Measurements from ENCODE around the gene MAP3K3. TPM values are rescaled to one million over a fixed set of nuclear protein-coding genes. Genes with fewer than 3 reads are reported as not detected.

MAP3K3 gene
- total and polyA plus RNA-seq, 9 of the 15 experiments (the other 6 are each of a cell fraction or from before 2014, with no cell fraction given): 0.69 to 16.5 (median 12.1) TPM

DNA sequence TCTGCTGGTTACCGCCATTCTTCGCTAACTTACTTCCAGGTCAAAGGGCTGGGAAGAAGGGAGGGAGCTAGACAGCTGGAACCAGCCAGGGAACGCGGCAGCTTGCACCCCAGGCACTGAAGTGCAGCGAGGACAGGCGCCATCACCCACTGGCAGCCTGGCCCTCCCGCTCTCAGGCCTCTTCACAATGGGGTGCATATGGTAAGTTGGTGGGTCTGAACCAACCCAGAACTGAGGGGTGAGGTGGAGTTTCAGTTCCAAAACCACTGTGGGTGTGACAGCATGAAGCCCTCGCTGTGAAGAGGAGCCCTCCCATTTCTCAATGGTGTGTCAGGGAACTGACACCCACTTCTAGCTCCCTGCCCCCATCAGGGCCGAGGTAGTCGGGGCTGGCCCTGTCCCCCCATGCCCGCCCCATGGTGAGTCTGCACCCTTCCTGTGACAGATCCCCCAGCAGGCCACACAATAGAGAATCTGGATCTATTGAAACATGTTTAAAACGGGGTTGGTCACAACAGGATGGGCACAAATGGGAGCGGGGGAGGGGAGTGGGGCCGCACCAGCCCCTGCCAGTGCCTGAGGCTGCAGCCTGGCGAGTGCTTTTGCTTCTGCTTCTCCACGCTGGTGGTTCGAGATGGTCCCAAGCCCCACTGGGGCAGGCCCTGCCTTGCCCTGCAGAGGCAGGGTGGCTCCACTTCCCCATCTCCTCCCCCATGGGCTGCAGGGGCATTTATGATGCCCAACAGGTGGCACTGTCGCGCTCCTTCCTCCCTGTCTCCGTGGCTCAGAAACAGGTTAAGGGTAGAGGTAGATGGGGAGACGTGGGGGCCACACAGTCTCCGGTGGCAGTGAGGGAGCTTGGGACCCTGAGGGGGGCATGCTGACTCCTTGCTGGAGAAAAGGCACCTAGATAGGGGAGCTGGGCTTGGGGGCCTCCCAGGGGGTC lies 75.4 kb downstream of the MAP3K3 start (continued):
- TF ChIP-seq PRDM10 (IDR thresholded peaks at IDR 0.05; ENCODE audit: partially characterized antibody) (peak; percentile 45), TBL1XR1 (IDR thresholded peaks at IDR 0.05; ENCODE audit: low read length in 2 of 2) (no peak), MBD1 (CRISPR knock-in tag; IDR thresholded peaks at IDR 0.05) (no peak), RAD21 (CRISPR knock-in tag; conservative IDR thresholded peaks at IDR 0.05 in 1 of 2, IDR thresholded peaks at IDR 0.05 in 1 of 2) (peak in 1 of 2 experiments; percentile 59; a peak in 2 of 4 replicates), FOSL1 (tag; conservative IDR thresholded peaks at IDR 0.05) (no peak), ELF2 (CRISPR knock-in tag; IDR thresholded peaks at IDR 0.05) (no peak), ZNF592 (IDR thresholded peaks at IDR 0.05) (no peak)
